ENCODE results near the gene SLC19A1. TPM values are rescaled to one million over a fixed set of nuclear protein-coding genes. Genes with fewer than 3 reads are reported as not detected.
"Not testable (repeated sequence)": the region's sequence is repeated elsewhere in the genome, so short reads cannot be mapped to it uniquely, and the experiment has no call there.

The SLC19A1 gene
- total RNA-seq, 1 experiment from 2014 or later: 25.5 TPM

GRCh38 chr21:45538381-45539045 is 3.7 kb downstream of the SLC19A1 start:
- in situ Hi-C loops (cut with HindIII; ENCODE audit: low pct_unique_long_range_greater_than_20kb, low sequenced_read_pairs): no loop called here
- DNase-seq (ENCODE audit: low read depth): no peak

- in situ Hi-C loops (cut with HindIII; ENCODE audit: low pct_unique_long_range_greater_than_20kb, low sequenced_read_pairs): no loop called here
Measured at GRCh38 chr21:45537746-45538291, 4.4 kb downstream of the SLC19A1 start.

GRCh38 chr21:45537111-45537745 is 5.0 kb downstream of the SLC19A1 start:
- in situ Hi-C loops (cut with HindIII; ENCODE audit: low pct_unique_long_range_greater_than_20kb, low sequenced_read_pairs): no loop called here
- DNase-seq (ENCODE audit: low read depth): no peak

More at GRCh38 chr21:45537746-45538291, 4.4 kb downstream of the SLC19A1 start:
- DNase-seq (ENCODE audit: low read depth): no peak

- in situ Hi-C loops (cut with HindIII; ENCODE audit: low pct_unique_long_range_greater_than_20kb, low sequenced_read_pairs): no loop called here
- DNase-seq (ENCODE audit: low read depth): no peak
Measured at GRCh38 chr21:45536301-45537081, 5.7 kb downstream of the SLC19A1 start.

- in situ Hi-C loops (cut with HindIII; ENCODE audit: low pct_unique_long_range_greater_than_20kb, low sequenced_read_pairs): no loop called here
- no peak for DNase-seq (ENCODE audit: low read depth)
Measured at GRCh38 chr21:45535341-45536081, 6.7 kb downstream of the SLC19A1 start.

- DNase-seq (ENCODE audit: low read depth): no peak
- in situ Hi-C loops (cut with HindIII; ENCODE audit: low pct_unique_long_range_greater_than_20kb, low sequenced_read_pairs): no loop called here
Measured at GRCh38 chr21:45534636-45535331, 7.5 kb downstream of the SLC19A1 start.

GRCh38 chr21:45533846-45534635 is 8.2 kb downstream of the SLC19A1 start:
- no peak for DNase-seq (ENCODE audit: low read depth)
- in situ Hi-C loops (cut with HindIII; ENCODE audit: low pct_unique_long_range_greater_than_20kb, low sequenced_read_pairs): no loop called here

- DNase-seq (ENCODE audit: low read depth): no peak
- in situ Hi-C loops (cut with HindIII; ENCODE audit: low pct_unique_long_range_greater_than_20kb, low sequenced_read_pairs): no loop called here
Measured at GRCh38 chr21:45533361-45533845, 8.8 kb downstream of the SLC19A1 start.

GRCh38 chr21:45532826-45533360 is 9.3 kb downstream of the SLC19A1 start:
- no peak for DNase-seq (ENCODE audit: low read depth)

GRCh38 chr21:45531393-45532215 is 10.6 kb downstream of the SLC19A1 start:
- in situ Hi-C loops (cut with HindIII; ENCODE audit: low pct_unique_long_range_greater_than_20kb, low sequenced_read_pairs): no loop called here
- no peak for DNase-seq (ENCODE audit: low read depth)

More at GRCh38 chr21:45532826-45533360, 9.3 kb downstream of the SLC19A1 start:
- in situ Hi-C loops (cut with HindIII; ENCODE audit: low pct_unique_long_range_greater_than_20kb, low sequenced_read_pairs): no loop called here

GRCh38 chr21:45531114-45531392 is 11.2 kb downstream of the SLC19A1 start:
- in situ Hi-C loops (cut with HindIII; ENCODE audit: low pct_unique_long_range_greater_than_20kb, low sequenced_read_pairs); DNase-seq (ENCODE audit: low read depth): not testable (repeated sequence)

GRCh38 chr21:45530423-45531113 is 11.7 kb downstream of the SLC19A1 start:
- in situ Hi-C loops (cut with HindIII; ENCODE audit: low pct_unique_long_range_greater_than_20kb, low sequenced_read_pairs): no loop called here
- no peak for DNase-seq (ENCODE audit: low read depth)

- in situ Hi-C loops (cut with HindIII; ENCODE audit: low pct_unique_long_range_greater_than_20kb, low sequenced_read_pairs): no loop called here
- DNase-seq (ENCODE audit: low read depth): no peak
Measured at GRCh38 chr21:45529785-45530422, 12.3 kb downstream of the SLC19A1 start.

- DNase-seq (ENCODE audit: low read depth): no peak
- in situ Hi-C loops (cut with HindIII; ENCODE audit: low pct_unique_long_range_greater_than_20kb, low sequenced_read_pairs): no loop called here
Measured at GRCh38 chr21:45528981-45529784, 13.1 kb downstream of the SLC19A1 start.

Measured in Caki2 (cell line).